H1 (cell line): Measurements from ENCODE around the gene PARD6B. TPM values are rescaled to one million over a fixed set of nuclear protein-coding genes. Genes with fewer than 3 reads are reported as not detected.

Experiments
- CHD7 ChIP-seq: fragments of 300-600 bp; sonication (generic); IDR thresholded peaks from 2 replicates; pipeline ENCODE4 v1.7.1; 2012; ENCODE audit warnings: low read length, moderate library complexity, mild to moderate bottlenecking, inconsistent platforms; ENCODE audit not compliant: insufficient replicate concordance
- EZH2 ChIP-seq: fragments of 200-600 bp; sonication (generic); IDR thresholded peaks from 2 replicates; pipeline ENCODE4 v1.7.1; 2012; ENCODE audit warnings: low read depth, mild to moderate bottlenecking, moderate library complexity, low read length, inconsistent platforms; ENCODE audit not compliant: severe bottlenecking
- NANOG ChIP-seq: IDR thresholded peaks from 2 replicates; pipeline ENCODE4 v1.6.1; 2011; ENCODE audit warnings: low read length, low read depth, mild to moderate bottlenecking, inconsistent platforms; ENCODE audit not compliant: insufficient read depth, poor library complexity, severe bottlenecking
- POLR2A ChIP-seq, 2 experiments: IDR thresholded peaks; 1 replicate in 1 of 2; 2 replicates in 1 of 2; pipeline ENCODE4 v1.6.1; 2011; ENCODE audit warnings: low read depth in 2 of 2, low read length in 2 of 2, mild to moderate bottlenecking in 2 of 2; ENCODE audit errors: control extremely low read depth in 1 of 2
- SAP30 ChIP-seq: fragments of 300-600 bp; sonication (generic); IDR thresholded peaks from 2 replicates; pipeline ENCODE4 v1.7.1; 2012; ENCODE audit warnings: low read length, moderate library complexity, mild to moderate bottlenecking, inconsistent platforms; ENCODE audit not compliant: insufficient read depth, insufficient replicate concordance
- SRF ChIP-seq: IDR thresholded peaks from 2 replicates; pipeline ENCODE4 v1.6.1; 2011; ENCODE audit warnings: mild to moderate bottlenecking, low read depth, low read length, moderate library complexity
- USF2 ChIP-seq: IDR thresholded peaks from 2 replicates; pipeline ENCODE4 v1.6.1; 2011; ENCODE audit warnings: low read length, improper control_type of control experiment
- ZNF274 ChIP-seq: IDR thresholded peaks from 2 replicates; pipeline ENCODE4 v1.7.0; 2012; ENCODE audit warnings: low read length, borderline replicate concordance; ENCODE audit errors: extremely low read depth
- polyA plus RNA-seq, 7 experiments: library from polyadenylated mRNA; depleted of rRNA in 3 of 7; stranded (reverse) in 5 of 7; unstranded in 2 of 7; fragments of >200 nt in 5 of 7; fragments of 200-250 nt in 2 of 7; gene quantifications; 1 replicate in 5 of 7; 2 replicates in 1 of 7; 4 replicates in 1 of 7; pipeline versions ENCODE4 v1.2.1 to v1.2.3, GENCODE V29; 2011 to 2013; ENCODE audit warnings: missing spikeins in 2 of 7, mixed read lengths in 2 of 7
- total RNA-seq: library from RNA; stranded (reverse); fragmentation: NEBNext Ultra II Directional; extraction: Animal tissue kit (Norgen Biotek cat#: 25700); gene quantifications from 2 replicates; pipeline ENCODE4 v1.2.1, GENCODE V29; 2021

PARD6B gene
- total and polyA plus RNA-seq, 2 of the 8 experiments (the other 6 are each of a cell fraction or from before 2014, with no cell fraction given): 5.2 to 34.1 TPM

DNA sequence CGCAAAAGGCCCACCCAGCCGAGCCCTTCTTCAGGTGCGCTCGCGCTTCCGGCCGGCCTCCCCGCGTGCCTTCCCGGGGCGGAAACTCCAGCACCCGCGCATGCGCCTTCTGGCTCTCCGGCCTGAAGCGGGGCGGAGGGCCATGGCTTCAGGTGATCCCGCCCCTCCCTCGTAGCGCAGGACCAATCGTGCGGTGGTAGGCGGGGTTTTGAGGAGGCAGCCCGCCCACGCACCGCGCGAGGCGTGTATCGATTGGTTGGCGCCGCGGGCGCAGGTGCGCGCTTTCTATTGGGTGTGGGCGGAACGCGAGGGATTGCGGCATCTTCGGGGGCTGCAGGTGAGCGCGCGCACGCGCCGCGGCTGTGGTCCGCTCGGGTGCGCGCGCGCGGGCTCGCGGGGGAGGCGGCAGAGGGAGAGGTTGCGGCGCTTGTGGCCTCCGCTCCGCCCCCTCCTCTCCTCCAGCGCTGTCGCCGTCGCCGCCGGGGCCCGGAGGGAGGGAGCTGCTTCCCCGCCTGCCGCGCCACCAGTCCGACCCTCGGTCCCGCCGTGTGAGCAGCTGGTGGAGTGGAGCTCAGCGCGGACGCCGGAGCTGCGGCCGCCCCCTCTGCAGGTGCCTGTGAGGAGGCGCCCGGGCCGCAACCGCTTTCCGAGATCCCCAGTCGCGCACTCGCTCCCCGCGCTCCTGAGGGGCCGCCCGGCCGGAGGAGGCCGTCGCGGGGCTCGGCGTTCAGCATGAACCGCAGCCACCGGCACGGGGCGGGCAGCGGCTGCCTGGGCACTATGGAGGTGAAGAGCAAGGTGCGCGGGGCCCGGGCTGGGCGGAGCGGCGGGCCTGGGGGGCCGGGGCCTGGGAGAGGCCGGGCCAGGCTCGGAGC is at the start of gene PARD6B (continued):
- no peak for TF ChIP-seq USF2
- TF ChIP-seq EZH2: no peak
- TF ChIP-seq ZNF274: no peak
- TF ChIP-seq SRF: no peak; the same call in 1 of the 2 replicates
- TF ChIP-seq POLR2A (IDR thresholded peaks at IDR 0.05; ENCODE audit: control extremely low read depth in 1 of 2, low read depth in 2 of 2, low read length in 2 of 2): peak; percentile 40 to 66
- no peak for TF ChIP-seq NANOG
- TF ChIP-seq CHD7: no peak
- no peak for TF ChIP-seq SAP30
